Choroid plexus epithelial cell (primary cell): ENCODE results near the gene HELZ2.
"Not testable (repeated sequence)": the region's sequence is repeated elsewhere in the genome, so short reads cannot be mapped to it uniquely, and the experiment has no call there.

Experiments used
- DNase-seq: peaks from one replicate; pipeline ENCODE4 v3.0.0-alpha.2; 2010; ENCODE audit warnings: low read depth
- H3K4me3 ChIP-seq: 2 replicates; pipeline ENCODE4 v1.5.1; 2011; ENCODE audit warnings: low read depth, mild to moderate bottlenecking, control low read depth, low read length, moderate library complexity
- CTCF ChIP-seq: conservative IDR thresholded peaks from 2 replicates; pipeline ENCODE4 v1.5.1; 2011; ENCODE audit warnings: low read depth, mild to moderate bottlenecking, control low read depth, inconsistent platforms, low read length, moderate library complexity

HELZ2 gene

GRCh38 chr20:63610581-63611435 lies 36.8 kb upstream of the HELZ2 start:
- H3K4me3 ChIP-seq: no peak overlapping the region
- TF ChIP-seq CTCF: no peak
- no peak for DNase-seq

GRCh38 chr20:63606686-63607085 lies 32.6 kb upstream of the HELZ2 start:
- no peak overlapping the region for H3K4me3 ChIP-seq
- no peak for TF ChIP-seq CTCF
- no peak for DNase-seq

GRCh38 chr20:63602321-63602720 lies 28.3 kb upstream of the HELZ2 start:
- DNase-seq: no peak
- no peak for TF ChIP-seq CTCF
- no peak overlapping the region for H3K4me3 ChIP-seq

- DNase-seq: not testable (repeated sequence)
Observed at GRCh38 chr20:63601679-63602078, 27.6 kb upstream of the HELZ2 start.

GRCh38 chr20:63599396-63600050 lies 25.5 kb upstream of the HELZ2 start:
- no peak overlapping the region for H3K4me3 ChIP-seq
- TF ChIP-seq CTCF: no peak
- no peak for DNase-seq

More at GRCh38 chr20:63601679-63602078, 27.6 kb upstream of the HELZ2 start:
- H3K4me3 ChIP-seq: not testable (repeated sequence)

- no peak overlapping the region for H3K4me3 ChIP-seq
- no peak for TF ChIP-seq CTCF
- no peak for DNase-seq
Observed at GRCh38 chr20:63598479-63599395, 24.7 kb upstream of the HELZ2 start.
